HG02852 (cell line): ENCODE measurements around the gene FAM20C.
"Not testable (repeated sequence)": the region's sequence is repeated elsewhere in the genome, so short reads cannot be mapped to it uniquely, and the experiment has no call there.

ENCODE experiments used
- ATAC-seq: cut with Tn5 transposase; IDR thresholded peaks from one replicate; pipeline ENCODE4 v1.9.1; 2021; ENCODE audit warnings: mild to moderate bottlenecking, moderate library complexity; ENCODE audit not compliant: unreplicated experiment

FAM20C gene

DNA sequence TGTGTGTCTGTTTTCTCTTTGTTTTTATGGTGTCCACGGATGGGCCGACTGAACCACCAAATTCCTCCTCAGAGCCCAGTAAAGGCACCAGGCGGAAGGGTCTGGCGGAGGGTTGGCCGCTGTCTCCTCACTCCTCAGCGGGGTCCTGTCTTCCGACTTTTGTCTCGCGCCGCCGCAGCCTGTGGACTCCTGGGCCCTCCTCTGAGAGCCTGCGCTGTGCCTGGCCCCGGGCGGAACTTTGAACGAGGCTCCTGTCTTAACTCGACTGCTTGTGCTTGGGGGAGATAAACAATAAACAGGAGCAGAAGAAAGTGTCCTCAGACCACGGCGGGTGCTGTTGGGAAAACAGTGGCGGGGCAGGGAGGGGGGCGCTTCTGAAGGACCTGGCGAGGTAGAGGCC, 2.2 kb upstream of the FAM20C start:
- no peak for ATAC-seq

DNA sequence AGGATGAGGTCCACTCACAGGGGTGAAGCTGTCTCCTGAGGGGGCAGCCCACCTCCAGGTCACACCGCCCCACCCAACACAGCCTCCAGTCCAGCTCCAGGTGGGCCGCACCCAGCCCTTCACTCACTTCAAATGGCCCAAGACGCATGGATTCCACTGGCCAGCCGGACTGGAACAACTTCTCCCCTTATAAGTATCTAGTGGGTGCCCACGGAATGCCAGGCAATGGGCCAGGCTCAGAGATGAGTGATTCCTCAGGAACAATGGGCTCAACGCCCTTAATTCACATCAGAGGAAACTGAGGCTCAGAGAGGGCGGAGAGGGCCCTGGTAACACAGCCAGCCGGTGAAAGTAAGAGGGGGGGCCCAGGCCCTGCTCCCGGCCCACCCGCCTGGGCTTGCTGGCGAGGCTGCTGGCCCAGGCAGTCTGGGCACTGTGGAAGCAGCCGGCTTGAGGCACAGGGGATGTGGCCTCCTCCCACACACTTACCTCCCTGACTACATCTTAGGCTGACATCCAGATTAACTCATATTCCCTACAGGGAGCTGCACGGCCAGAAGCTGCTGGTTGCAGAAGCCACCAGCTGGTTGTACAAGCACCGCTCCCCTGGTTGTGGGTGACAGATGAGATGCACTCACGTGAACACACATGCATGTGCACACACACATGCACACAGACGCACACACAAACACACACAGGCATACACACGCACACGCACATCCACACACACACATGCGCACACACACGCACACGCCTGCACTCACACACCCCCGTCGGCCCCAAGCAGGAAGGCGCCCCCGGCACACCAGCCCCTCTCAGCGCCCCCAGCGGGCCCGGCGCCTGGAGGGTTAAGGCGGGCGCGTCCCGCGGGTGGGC, 1.0 kb upstream of the FAM20C start:
- ATAC-seq = no peak

DNA sequence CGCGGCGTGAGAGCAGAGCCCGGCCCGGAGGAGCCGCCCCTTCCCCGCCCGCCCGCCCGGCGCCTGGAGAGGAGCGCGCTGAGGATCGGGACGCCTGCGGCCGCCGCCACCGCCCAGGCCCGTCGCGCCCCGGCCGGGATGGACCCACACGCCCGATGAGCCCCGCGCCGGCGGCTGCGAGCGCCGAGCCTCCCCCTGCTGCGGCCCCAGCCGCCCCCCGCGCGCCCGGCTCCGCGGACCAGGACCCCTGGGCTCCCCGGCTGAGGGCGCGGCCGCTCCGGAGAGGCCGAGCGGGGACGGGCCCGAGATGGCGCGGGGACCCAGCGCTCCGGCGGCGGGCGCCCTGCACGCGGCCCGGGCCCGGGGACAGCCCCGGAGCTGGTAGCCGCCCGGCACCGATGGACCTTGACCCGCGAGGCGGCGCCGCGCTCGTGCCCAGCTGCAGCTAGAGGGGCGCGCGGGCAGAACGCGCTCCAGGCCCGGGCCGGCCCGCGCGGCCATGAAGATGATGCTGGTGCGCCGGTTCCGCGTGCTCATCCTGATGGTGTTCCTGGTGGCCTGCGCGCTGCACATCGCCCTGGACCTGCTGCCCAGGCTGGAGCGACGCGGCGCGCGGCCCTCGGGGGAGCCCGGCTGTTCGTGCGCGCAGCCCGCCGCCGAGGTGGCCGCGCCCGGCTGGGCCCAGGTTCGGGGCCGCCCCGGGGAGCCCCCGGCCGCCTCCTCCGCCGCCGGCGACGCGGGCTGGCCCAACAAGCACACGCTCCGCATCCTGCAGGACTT, 520 bp downstream of the FAM20C start:
- no peak for ATAC-seq

DNA sequence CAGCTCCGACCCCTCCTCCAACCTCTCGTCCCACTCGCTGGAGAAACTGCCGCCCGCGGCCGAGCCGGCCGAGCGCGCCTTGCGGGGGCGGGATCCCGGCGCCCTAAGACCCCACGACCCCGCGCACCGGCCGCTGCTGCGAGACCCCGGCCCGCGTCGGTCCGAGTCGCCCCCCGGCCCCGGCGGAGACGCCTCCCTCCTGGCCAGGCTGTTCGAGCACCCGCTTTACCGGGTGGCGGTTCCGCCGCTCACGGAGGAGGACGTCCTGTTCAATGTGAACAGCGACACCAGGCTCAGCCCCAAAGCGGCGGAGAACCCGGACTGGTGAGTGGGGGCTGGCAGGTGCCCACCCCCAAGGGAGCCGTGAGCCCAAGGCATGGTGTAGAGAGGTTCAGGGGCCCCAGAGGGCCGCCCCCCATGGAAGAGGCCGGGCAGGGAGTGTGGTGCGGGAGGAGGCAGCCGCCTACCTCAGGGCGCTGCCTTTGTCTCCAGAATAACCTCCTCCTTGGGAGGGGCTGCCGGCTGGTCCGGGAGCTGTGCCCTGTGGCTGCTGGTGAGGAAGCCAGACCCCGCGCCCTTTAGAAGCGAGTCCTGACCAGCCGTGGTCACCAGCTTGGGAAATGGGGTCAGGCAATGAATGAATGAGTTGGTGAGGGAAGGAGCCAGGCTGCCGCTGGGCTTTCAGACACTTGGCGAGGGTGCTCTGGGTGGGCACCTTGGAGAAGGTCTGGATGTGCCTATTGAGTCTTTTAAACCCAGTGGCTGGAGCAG, 1.3 kb downstream of the FAM20C start:
- ATAC-seq = no peak

DNA sequence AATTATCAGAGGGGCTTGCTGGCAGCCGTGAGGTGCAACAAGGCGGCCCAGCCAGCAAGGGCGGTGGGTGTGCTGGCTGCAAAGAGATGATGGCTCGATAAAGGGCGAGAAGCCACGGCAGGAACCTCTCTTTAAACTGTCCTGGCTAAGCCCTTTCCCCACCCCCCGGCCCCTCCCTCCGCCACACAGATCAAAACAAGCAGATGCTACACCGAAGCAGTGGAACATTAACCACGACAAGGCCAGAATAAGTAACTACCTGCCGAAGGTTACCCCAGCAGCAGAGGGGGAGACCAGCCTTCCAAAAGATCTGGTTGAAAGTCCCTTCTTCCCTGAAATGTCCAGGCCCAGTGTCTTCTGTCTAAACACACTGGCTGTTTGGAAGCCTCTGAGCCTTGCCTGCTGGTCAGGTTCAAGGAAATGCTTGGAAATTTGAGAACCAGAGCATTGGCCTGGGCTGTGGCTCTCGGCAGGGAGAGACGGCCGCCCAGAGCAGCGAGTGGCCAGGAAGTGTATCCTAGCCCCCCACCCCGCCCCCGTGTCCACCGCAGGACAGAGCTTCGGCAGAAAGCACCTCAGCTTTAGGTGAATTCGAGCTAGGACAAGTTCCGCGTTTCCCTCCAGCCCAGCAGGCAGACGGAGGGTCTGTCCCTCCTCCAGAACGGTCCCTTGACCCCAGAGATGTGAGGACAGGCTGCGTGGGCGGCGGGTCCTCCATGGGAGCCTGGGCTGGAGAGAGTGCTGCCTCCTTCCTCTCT, 2.1 kb downstream of the FAM20C start:
- ATAC-seq = no peak

DNA sequence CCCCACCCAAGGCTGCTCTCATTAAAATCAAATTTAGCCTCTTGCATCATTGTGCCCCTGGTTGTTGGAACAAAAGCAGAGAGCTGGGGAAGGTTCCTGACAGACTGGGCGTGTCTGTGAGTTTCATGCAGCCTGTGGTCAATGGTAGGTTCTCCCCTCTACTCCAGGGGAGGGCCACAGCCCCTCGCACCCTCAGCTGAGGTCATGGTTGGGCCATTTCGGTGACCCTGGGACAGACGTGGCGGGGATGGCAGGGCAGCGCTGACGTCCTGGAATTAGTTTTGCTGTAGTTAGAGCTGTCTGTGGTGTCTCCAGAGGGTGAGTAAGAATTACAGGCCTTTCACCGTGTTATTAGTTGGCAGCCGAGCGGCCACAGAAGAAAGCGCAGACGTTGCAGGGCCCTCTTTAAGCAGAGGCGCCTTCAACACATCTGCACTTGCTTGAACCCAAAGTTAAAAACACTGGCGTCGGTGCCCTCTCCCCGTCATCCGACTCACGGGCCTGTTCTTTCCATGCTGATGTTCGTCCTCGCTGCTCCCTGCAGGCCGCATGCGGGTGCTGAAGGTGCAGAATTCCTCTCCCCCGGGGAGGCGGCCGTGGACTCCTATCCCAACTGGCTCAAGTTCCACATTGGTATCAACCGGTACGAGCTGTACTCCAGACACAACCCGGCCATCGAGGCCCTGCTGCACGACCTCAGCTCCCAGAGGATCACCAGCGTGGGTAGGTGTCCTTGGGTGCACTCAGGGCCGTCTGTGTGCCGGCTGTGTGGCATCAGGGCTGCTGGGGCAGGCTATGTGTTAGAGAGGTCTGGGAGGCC, 2.8 kb downstream of the FAM20C start:
- no peak for ATAC-seq

DNA sequence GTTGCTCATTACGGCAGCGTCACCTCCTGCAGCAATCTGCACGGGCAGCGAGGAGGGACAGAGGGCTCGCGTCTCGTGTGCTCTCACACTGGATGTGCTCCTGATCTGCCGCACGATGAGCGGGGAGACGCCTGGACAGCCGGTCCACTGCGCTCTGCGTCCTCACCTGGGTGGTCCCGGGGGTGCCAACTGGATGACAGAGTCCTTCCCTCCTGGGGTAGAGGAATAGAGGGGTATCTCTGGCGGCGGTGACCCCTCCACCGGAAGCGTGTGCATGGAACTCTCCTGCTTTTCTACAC, 3.4 kb downstream of the FAM20C start:
- no peak for ATAC-seq

DNA sequence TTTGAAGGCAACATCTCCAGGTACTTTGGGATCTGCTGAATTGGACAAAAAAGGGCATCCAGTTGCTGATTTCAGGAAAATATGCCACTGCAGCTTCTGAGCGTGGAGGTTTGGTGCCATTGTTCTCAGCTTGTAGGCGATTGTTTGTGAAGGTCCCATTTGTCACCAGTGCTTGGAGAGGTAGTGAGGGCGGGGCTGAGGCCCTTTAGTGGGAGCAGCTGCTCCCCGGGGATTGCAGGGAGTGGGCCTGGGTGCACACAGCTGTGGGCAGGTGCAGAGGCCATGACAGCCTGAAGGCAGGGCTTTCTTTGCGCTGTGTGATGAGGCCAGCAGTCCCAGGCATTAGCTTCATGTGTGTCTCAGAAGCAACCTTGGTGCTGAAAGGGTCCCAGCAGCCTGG, 3.9 kb downstream of the FAM20C start:
- ATAC-seq = no peak

DNA sequence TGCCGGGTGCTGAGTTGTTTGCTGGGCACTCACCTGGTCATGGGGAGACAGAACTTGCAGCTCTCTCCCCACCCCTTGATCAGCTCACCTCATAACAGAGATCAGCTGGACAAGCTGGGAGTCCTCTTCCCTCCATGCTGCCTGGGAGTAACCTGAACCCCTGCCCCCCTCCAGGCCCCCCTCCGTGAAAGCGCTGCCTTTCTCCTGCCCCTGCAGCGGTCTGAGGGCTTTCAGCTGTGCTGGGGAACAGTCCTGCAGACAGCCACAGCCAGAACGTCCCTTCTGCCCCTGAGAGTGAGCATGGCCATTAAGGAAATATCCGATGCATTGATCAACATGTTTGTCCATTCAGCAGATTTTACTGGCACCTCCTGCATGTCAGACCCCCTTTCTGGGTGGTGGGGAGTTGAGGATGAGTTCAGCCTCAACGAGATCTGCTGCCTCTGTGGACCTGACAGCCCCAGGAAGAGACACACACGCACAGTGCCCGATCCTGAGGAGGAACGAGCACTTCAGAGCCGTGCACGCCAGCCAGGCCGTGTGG, 4.5 kb downstream of the FAM20C start:
- ATAC-seq = no peak

DNA sequence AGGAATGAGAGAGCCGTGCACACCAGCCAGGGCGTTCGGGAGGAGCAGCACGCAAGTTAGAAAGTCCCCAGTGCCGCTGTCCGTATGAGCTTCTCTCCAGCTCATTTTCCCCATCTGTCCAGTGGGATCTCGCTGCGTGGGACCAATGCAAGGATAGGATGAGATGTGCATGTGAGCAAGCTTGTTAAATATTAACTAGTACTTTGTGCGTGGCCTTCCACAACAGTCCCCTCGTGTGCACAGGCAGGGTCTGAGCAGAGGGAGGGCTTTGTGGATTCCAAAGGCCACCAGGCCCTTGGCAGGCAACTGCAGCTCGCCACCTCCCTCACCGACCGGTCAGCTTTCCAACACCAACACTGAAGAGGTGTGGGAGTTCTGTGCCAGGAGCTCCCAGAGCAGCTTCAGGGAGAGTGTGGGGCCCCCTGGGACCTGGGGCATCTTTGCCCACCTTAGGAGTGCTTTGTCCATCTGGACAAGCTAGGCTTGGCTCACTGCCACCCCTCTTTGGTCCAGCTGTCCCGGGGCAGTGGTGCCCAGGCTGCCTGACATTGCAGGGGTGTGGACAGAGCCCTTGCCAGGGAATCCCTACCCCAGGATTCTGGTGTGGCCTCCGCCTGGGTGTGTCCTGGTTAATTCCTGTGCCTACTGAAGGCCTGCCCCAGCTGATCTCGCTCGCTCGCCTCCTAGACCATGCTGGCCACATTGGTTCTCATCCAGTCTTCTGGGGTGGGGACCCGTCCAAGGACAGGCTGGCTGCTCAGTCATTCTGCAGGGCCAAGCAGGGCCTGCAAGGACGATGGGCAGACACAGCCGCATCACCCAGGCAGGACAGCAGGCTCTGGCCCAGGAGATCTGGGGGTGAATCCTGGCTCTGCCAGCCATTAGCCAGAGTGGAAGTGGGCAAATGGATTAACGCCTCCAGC, 5.3 kb downstream of the FAM20C start:
- ATAC-seq = no peak

DNA sequence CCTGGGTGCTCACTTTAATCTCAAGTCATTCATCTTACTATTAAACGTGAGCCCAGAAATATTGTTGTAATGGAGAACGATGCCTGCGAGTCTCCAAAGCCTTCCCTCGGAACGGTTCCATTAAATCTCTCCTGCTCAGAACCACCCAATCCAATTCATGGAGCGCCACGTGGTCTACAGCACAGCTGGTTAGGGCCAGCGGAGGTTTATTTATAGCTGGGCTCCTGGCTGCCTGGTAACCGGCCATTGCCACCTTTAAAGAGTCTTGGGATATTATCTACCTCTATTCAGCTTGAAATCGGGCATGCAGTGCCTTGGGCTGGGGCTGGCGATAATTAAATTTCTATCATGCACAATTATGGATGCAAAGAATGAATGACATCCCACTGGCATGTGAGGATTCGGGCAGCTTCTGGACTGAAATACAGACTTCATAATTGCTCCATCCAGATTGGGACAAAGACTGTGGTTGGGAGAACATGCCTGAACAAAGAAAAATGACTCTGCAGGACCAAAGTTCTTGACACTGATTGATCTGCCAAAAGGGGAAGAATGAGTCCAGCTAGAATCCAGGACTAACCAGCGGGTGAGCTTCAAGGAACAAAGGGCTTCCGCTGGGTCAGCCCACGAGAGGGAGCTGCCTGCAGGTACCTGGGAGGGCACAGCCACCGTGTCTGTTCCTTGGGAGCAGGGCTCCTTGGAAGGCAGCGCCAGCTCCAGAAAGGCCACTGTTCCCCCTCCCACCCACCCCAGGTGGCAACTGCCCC, 7.3 kb downstream of the FAM20C start:
- no peak for ATAC-seq

DNA sequence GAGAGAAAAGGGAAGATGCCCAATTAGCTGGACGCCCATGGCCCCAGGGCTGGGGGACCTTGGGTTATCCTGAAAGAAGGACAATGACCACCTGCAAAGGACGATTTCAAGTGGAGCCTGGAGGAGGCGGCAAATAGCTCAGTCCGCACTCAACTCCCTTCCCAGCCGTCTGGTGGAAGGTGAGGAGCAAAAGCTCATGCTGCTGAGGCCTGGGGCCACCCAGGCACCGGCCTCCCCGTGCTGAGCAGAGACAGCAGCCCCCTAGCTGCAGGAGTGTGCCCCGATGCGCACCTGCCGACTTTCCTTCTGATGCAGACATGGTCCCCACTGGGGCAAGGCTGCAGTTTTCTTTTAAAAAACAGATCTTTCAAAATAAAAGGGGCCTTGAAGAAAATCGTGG, 7.9 kb downstream of the FAM20C start:
- no peak for ATAC-seq

DNA sequence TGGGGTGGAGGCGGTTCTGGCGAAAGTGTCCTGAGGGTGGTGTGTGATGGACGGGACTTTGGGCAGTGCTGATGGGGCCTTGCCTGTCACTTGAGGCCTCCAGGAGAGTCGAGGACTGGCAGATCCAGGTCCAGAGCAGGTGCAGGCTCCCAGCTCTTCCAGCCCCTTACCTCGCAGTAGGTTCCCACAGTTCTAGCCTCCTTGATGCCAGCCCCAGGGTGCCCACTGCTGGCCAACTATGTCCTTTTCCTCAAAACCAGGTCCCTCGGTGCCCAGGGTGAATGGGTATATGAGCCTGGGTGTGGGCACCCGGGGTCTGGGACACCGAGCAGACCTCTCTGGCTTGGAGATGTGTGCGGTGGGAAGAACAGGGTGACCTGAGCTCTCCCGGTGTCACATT, 8.3 kb downstream of the FAM20C start:
- no peak for ATAC-seq

DNA sequence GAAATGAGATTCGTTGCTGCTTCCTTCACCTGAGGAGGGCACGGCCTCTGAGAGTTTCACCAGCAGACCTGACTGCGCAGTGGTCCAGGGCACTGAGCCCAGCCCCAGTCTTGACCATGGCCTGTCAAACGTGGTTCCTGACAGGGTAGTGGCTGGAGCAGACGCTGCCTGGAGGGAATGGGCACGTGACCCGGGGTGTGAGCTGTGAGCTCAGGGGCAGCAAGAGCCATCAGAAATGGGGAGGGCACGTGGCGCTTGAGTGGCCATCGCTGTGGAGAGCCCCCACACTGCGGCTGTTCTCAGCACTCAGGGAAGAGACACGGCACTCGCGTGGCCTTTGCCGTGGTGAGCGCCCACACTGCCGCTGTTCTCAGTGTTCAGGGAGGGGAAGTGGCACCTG, 12.0 kb downstream of the FAM20C start:
- no peak for ATAC-seq

DNA sequence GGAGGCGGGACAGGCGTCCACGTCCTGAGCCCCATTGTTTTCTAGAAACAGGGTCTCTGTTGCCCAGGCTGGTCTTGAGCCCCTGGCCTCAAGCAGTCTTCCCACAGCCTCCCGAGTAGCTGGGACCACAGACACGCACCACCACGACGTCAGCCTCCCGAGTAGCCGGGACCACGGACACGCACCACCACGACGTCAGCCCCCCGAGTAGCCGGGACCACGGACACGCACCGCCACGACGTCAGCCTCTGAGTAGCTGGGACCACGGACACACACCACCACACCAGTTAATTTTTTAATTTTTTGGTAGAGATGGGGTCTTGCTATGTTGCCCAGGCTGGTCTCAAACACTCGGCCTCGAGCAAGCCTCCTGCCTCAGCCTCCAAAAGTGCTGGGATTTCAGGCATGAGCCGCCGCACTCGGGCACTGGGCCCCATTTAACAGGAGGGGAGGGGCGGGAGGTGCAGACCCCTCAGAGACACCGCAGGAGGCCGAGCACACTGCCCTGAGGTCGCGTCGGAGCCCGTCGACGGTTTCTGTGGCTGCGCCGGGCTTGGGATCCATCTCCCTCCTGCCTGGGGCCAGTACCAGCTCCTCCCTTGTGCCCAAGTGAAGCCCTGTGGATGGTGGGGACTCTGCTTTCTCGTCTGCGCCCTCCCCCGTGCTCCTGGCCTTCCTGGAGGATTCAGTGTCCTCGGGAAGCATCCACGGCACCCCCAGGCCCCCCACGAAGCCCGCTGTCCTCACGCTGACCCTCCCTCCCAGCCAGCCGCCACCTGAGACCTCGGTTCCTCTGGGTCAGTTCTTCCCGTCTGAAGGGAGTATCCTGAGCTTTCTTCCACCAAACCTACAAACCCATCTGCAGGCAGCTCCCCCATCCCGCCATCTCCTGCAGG, 13.0 kb downstream of the FAM20C start:
- ATAC-seq = no peak

DNA sequence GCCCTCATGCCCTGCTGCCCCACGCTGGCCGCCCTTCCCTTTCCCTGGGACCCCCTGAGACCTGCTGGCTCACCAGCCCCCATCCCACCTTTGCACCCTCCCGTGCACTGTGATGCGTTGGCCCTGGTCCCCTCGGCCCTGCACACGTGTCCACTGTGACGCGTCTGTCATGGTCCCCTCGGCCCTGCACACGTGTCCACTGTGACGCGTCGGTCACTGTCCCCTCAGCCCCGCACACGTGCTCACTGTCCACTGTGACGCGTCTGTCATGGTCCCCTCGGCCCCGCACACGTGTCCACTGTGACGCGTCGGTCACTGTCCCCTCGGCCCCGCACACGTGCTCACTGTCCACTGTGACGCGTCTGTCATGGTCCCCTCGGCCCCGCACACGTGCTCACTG, 14.0 kb downstream of the FAM20C start:
- ATAC-seq = not testable (repeated sequence)
